ENCODE results near the gene PRPS1.

The PRPS1 gene

DNA sequence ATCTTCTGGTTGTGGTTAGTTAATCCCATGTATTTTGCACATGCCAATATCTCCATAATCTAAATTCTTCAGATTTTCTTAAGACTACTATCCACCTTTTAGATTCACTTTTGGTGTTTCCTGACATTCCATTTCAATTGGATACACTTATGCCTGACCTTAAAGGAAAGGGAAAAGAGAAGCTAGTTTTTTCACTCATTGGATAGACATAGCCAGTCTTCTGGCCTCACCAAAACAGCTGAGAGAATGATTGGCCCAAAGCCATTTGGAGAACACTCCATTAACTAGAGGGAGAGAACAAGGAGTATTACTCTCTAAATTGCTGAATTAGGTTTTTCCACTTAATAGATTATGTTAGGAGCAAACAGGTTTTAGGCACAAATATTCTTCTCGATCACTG is 4.0 kb downstream of the PRPS1 start:
- Histone ChIP-seq H3K9me3 (ENCODE audit: control insufficient read depth in 1 of 2, low read length in 2 of 2) (no peaks in the 10 kb centered on the region), H3K27me3 (ENCODE audit: low read depth, low read length) (no peaks in the 10 kb centered on the region), H3K4me3 (ENCODE audit: low read depth in 1 of 2, low read length in 2 of 2) (no peak overlapping the region), H3K27ac (ENCODE audit: low read length) (no peak overlapping the region), H3K4me1 (ENCODE audit: control insufficient read depth in 1 of 2, insufficient read depth in 2 of 2, low read length in 2 of 2) (peaks cover 0 to 3% of the 10 kb centered on the region in 2 donors), H3K36me3 (ENCODE audit: control insufficient read depth in 1 of 2, insufficient read depth in 2 of 2, low read length in 2 of 2) (no peaks in the 10 kb centered on the region)

DNA sequence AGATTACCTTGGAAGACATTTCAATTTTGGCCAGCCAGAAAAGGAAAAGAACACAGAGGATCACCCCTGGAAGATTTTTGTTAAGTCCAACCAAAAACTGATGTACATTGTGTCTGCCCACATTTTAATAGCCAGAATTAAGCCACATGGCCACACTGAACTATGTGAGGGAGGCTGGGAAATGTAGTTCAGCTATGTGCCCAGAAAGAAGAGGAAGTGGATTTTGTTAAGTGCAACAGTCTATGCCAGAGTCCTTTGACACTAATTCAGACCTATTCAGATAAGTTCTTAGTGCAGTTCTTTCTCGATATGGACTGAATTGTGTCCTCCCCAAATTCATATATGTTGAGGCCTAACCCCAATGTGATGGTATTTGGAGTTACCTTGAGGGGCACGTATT is 18.4 kb downstream of the PRPS1 start:
- Histone ChIP-seq H3K27me3 (ENCODE audit: low read depth, low read length) (no peaks in the 10 kb centered on the region), H3K36me3 (ENCODE audit: control insufficient read depth in 1 of 2, insufficient read depth in 2 of 2, low read length in 2 of 2) (peaks cover 16 to 36% of the 10 kb centered on the region in 2 donors), H3K4me1 (ENCODE audit: control insufficient read depth in 1 of 2, insufficient read depth in 2 of 2, low read length in 2 of 2) (no peaks in the 10 kb centered on the region), H3K27ac (ENCODE audit: low read length) (no peak overlapping the region), H3K9me3 (ENCODE audit: control insufficient read depth in 1 of 2, low read length in 2 of 2) (no peaks in the 10 kb centered on the region), H3K4me3 (ENCODE audit: low read depth in 1 of 2, low read length in 2 of 2) (no peak overlapping the region)

DNA sequence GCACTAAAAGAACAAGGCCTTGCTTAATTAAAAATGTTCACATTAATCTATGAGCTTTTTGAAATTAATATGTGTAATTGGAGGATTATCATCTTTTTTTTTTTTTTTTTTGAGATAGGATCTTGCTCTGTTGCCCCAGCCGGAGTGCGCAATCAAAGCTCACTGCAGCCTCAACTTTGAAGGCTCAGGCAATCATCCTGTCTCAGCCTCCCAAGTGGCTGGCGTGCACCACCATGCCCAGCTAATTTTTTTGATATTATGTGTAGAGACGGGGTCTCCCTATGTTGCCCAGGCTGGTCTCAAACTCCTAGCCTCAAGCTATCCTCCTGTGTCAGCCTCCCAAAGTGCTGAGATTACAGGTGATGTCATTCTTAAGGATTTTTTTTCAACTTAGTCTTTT is 20.0 kb downstream of the PRPS1 start:
- H3K4me3 ChIP-seq (ENCODE audit: low read depth in 1 of 2, low read length in 2 of 2) = no peak overlapping the region
- H3K27me3 ChIP-seq (ENCODE audit: low read depth, low read length) = no peaks in the 10 kb centered on the region
- H3K4me1 ChIP-seq (ENCODE audit: control insufficient read depth in 1 of 2, insufficient read depth in 2 of 2, low read length in 2 of 2) = no peaks in the 10 kb centered on the region
- H3K36me3 ChIP-seq (ENCODE audit: control insufficient read depth in 1 of 2, insufficient read depth in 2 of 2, low read length in 2 of 2) = peaks cover 8 to 36% of the 10 kb centered on the region in 2 donors
- H3K27ac ChIP-seq (ENCODE audit: low read length) = no peak overlapping the region
- no peaks in the 10 kb centered on the region for H3K9me3 ChIP-seq (ENCODE audit: control insufficient read depth in 1 of 2, low read length in 2 of 2)

DNA sequence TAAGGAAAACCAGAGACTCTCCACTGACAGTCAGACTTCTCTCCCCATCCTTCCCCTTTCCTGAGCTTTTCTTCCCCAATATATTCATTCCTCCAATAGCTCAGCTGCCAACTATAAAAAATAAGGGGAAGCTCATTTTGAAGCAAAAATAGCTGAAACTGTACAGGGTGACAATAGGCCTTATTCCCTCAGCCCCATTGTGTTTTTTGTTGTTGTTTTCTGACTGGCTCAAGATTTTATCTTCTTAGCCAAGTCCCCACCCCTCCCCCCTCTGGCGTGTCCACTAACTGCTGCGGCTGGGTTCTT is 26.2 kb downstream of the PRPS1 start:
- no peaks in the 10 kb centered on the region for H3K27me3 ChIP-seq (ENCODE audit: low read depth, low read length)
- no peak overlapping the region for H3K4me3 ChIP-seq (ENCODE audit: low read depth in 1 of 2, low read length in 2 of 2)
- H3K4me1 ChIP-seq (ENCODE audit: control insufficient read depth in 1 of 2, insufficient read depth in 2 of 2, low read length in 2 of 2) = peaks cover 0 to 6% of the 10 kb centered on the region in 2 donors
- H3K27ac ChIP-seq (ENCODE audit: low read length) = no peak overlapping the region
- H3K9me3 ChIP-seq (ENCODE audit: control insufficient read depth in 1 of 2, low read length in 2 of 2) = no peaks in the 10 kb centered on the region
- H3K36me3 ChIP-seq (ENCODE audit: control insufficient read depth in 1 of 2, insufficient read depth in 2 of 2, low read length in 2 of 2) = peaks cover 4 to 6% of the 10 kb centered on the region in 2 donors

DNA sequence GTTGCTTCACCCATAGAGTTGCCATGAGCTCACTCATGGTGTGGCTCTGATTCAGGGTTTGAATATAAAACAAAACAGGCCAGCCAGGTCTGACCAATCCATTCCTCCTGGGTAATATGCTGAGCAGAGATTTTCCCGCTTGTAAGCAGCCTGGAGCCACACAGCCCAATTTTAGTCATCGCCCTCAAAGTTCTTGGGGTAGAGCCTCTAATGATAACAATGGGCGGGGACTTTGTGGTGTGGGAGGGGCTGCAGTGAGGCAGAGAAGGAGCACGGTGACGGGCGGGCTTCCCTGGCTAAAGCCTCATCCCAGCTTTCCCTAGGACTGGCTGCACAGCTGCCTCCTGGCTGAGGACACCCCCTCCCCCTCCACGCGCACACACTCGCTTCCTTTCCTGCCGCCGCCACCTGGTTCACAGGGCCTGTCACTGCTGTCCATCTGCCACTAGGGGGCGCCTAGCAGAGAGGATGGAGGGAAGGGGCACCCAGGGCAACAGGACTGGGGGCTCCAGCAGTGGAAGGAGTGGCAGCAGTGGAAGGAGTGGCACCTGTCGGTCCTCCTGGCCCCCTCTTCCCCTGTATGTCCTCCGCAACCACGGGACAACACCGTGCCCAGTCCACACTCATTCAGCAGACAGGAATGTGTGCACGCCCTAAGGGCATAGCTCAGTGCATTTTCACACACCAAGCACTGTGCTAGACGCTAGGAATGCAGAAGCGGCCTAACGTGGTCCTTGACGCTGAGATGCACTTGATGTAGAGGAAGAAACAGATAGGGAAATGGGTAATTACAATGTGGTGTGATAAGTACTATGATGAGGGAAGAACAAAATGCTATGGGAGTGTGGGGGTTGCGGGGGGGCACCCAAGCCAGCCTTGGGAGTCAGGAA is 26.8 kb downstream of the PRPS1 start:
- H3K27ac ChIP-seq (ENCODE audit: low read length) = no peak overlapping the region
- H3K27me3 ChIP-seq (ENCODE audit: low read depth, low read length) = no peaks in the 10 kb centered on the region
- H3K4me3 ChIP-seq (ENCODE audit: low read depth in 1 of 2, low read length in 2 of 2) = no peak overlapping the region
- H3K9me3 ChIP-seq (ENCODE audit: control insufficient read depth in 1 of 2, low read length in 2 of 2) = no peaks in the 10 kb centered on the region
- peaks cover under 1 to 1% of the 10 kb centered on the region in 2 donors for H3K36me3 ChIP-seq (ENCODE audit: control insufficient read depth in 1 of 2, insufficient read depth in 2 of 2, low read length in 2 of 2)
- peaks cover 0 to 6% of the 10 kb centered on the region in 2 donors for H3K4me1 ChIP-seq (ENCODE audit: control insufficient read depth in 1 of 2, insufficient read depth in 2 of 2, low read length in 2 of 2)

DNA sequence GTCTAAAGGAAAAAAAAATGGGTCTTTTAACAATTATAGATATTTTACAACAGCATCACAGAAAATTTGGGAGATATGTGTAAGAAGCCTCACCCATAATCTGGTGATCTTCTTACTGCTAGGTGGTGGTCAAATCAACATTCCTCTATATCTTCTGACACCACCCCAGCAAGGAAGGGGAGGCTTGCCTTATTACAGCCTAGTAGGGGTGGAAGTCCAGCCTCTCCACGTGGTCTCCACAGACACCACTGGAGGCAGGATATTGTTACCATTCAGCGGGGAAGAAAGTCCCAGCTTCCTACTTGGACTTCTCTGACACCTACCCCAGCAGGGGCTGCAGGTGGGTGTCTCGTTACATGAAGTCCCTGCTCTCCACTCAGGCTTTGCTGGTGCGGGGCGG is 28.7 kb downstream of the PRPS1 start:
- Histone ChIP-seq H3K4me1 (ENCODE audit: control insufficient read depth in 1 of 2, insufficient read depth in 2 of 2, low read length in 2 of 2) (peaks cover 0 to 6% of the 10 kb centered on the region in 2 donors), H3K9me3 (ENCODE audit: control insufficient read depth in 1 of 2, low read length in 2 of 2) (no peaks in the 10 kb centered on the region), H3K27ac (ENCODE audit: low read length) (no peak overlapping the region), H3K36me3 (ENCODE audit: control insufficient read depth in 1 of 2, insufficient read depth in 2 of 2, low read length in 2 of 2) (no peaks in the 10 kb centered on the region), H3K4me3 (ENCODE audit: low read depth in 1 of 2, low read length in 2 of 2) (no peak overlapping the region), H3K27me3 (ENCODE audit: low read depth, low read length) (no peaks in the 10 kb centered on the region)

DNA sequence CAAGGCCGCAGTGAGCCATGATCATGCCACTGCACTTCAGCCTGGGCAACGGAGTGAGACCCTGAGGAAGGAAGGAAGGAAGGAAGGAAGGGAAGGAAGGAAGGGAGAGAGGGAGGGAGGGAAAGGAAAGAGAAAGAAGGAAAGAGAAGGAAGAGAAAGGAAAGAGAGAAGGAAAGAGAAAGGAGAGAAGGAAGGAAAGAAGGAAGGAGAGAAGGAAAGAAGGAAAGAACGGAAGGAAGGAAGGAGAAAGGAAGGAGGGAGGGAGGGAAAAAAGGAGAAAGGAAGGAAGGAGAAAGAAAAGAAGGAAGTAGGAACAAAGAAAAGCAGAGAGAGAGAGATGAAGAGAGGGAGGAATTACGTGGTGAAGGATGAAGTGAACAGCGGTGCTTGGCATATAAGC is 30.4 kb downstream of the PRPS1 start:
- no peak overlapping the region for H3K27ac ChIP-seq (ENCODE audit: low read length)
- H3K4me1 ChIP-seq (ENCODE audit: control insufficient read depth in 1 of 2, insufficient read depth in 2 of 2, low read length in 2 of 2) = peaks cover 0 to 6% of the 10 kb centered on the region in 2 donors
- no peak overlapping the region for H3K4me3 ChIP-seq (ENCODE audit: low read depth in 1 of 2, low read length in 2 of 2)
- no peaks in the 10 kb centered on the region for H3K27me3 ChIP-seq (ENCODE audit: low read depth, low read length)
- H3K9me3 ChIP-seq (ENCODE audit: control insufficient read depth in 1 of 2, low read length in 2 of 2) = no peaks in the 10 kb centered on the region
- no peaks in the 10 kb centered on the region for H3K36me3 ChIP-seq (ENCODE audit: control insufficient read depth in 1 of 2, insufficient read depth in 2 of 2, low read length in 2 of 2)

DNA sequence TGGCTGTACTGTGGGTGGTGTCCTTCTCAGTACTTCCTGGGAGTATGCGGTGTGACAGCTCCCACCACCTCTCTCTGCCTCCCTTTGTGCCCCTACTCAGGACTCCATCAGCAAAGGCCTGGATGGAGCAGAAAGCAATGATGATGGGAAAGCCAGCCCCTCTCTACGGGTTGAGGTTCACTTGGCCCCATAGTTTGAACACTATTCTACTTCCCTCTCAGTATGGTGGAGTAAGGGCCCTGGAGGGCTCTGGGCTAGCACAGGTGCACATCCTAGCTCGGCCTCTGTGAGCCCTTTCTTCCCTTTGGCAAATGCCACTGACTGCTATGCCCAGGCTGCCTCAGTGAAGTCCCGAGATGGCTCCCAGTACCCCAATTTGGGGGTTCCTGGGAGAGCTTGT is 31.0 kb downstream of the PRPS1 start:
- Histone ChIP-seq H3K36me3 (ENCODE audit: control insufficient read depth in 1 of 2, insufficient read depth in 2 of 2, low read length in 2 of 2) (no peaks in the 10 kb centered on the region), H3K27ac (ENCODE audit: low read length) (no peak overlapping the region), H3K4me3 (ENCODE audit: low read depth in 1 of 2, low read length in 2 of 2) (no peak overlapping the region), H3K4me1 (ENCODE audit: control insufficient read depth in 1 of 2, insufficient read depth in 2 of 2, low read length in 2 of 2) (peaks cover 0 to 6% of the 10 kb centered on the region in 2 donors), H3K9me3 (ENCODE audit: control insufficient read depth in 1 of 2, low read length in 2 of 2) (no peaks in the 10 kb centered on the region), H3K27me3 (ENCODE audit: low read depth, low read length) (no peaks in the 10 kb centered on the region)

DNA sequence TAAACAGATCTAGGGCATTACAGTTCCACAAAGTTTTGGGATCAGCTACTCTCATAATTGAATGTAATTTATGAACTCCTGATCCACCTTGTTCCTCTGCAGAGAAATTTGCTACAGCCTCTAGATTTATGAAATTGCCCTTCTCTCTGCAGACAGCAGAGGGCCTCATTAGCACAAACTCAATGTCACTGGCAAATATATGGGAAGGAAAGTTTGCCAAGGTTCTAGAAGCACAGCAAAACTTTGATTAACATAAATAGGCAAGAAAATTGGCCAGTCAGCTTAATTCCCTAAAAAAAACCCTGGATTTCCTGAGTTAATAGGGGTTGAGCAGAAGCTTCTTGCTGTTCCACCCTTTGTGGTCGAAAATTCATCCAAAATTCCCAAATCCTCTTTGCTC is 31.5 kb downstream of the PRPS1 start:
- H3K9me3 ChIP-seq (ENCODE audit: control insufficient read depth in 1 of 2, low read length in 2 of 2) = no peaks in the 10 kb centered on the region
- no peaks in the 10 kb centered on the region for H3K27me3 ChIP-seq (ENCODE audit: low read depth, low read length)
- H3K4me3 ChIP-seq (ENCODE audit: low read depth in 1 of 2, low read length in 2 of 2) = no peak overlapping the region
- H3K27ac ChIP-seq (ENCODE audit: low read length) = no peak overlapping the region
- peaks cover 0 to 1% of the 10 kb centered on the region in 2 donors for H3K4me1 ChIP-seq (ENCODE audit: control insufficient read depth in 1 of 2, insufficient read depth in 2 of 2, low read length in 2 of 2)
- H3K36me3 ChIP-seq (ENCODE audit: control insufficient read depth in 1 of 2, insufficient read depth in 2 of 2, low read length in 2 of 2) = no peaks in the 10 kb centered on the region

DNA sequence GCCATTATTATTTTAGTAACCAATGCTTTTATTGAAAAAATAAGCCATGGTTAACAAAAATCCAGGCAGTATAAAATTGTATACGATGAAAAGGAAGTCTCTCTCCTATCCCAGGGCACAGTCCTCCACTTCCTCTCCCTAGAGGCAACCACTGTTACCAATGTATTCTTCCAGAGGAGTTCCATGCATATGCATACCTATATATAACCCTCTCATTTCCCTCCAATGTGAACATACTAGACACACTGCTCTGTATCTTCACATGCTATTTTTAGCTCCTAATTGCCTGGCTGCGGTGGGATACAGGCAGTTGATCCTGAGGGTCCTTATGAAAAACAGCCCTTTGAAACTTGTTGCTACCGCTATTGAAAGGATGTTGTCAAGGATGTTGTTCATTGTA is 33.8 kb downstream of the PRPS1 start:
- H3K4me1 ChIP-seq (ENCODE audit: control insufficient read depth in 1 of 2, insufficient read depth in 2 of 2, low read length in 2 of 2) = no peaks in the 10 kb centered on the region
- no peaks in the 10 kb centered on the region for H3K9me3 ChIP-seq (ENCODE audit: control insufficient read depth in 1 of 2, low read length in 2 of 2)
- H3K27ac ChIP-seq (ENCODE audit: low read length) = no peak overlapping the region
- H3K36me3 ChIP-seq (ENCODE audit: control insufficient read depth in 1 of 2, insufficient read depth in 2 of 2, low read length in 2 of 2) = no peaks in the 10 kb centered on the region
- H3K4me3 ChIP-seq (ENCODE audit: low read depth in 1 of 2, low read length in 2 of 2) = no peak overlapping the region
- H3K27me3 ChIP-seq (ENCODE audit: low read depth, low read length) = no peaks in the 10 kb centered on the region

DNA sequence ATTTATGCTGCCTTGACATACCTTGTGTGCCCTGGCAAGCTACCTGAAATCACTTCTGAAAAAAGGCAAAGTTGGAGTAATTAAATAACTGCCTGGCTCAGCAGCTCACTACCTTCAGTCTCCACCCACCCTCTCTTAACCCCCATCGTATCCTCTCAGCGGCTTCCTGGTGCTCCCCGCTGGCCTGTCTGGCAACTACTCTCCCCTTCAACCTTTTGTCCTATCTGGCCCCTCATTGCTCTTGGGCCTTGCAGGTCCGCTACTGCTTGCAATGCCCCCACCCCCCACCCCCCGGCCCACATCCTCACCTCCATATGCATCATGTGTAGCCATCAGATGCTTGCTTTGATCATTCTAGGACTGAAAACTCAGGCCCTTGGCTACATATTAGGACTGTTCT is 34.5 kb downstream of the PRPS1 start:
- H3K27me3 ChIP-seq (ENCODE audit: low read depth, low read length) = no peaks in the 10 kb centered on the region
- H3K4me1 ChIP-seq (ENCODE audit: control insufficient read depth in 1 of 2, insufficient read depth in 2 of 2, low read length in 2 of 2) = no peaks in the 10 kb centered on the region
- no peaks in the 10 kb centered on the region for H3K36me3 ChIP-seq (ENCODE audit: control insufficient read depth in 1 of 2, insufficient read depth in 2 of 2, low read length in 2 of 2)
- no peak overlapping the region for H3K27ac ChIP-seq (ENCODE audit: low read length)
- no peak overlapping the region for H3K4me3 ChIP-seq (ENCODE audit: low read depth in 1 of 2, low read length in 2 of 2)
- no peaks in the 10 kb centered on the region for H3K9me3 ChIP-seq (ENCODE audit: control insufficient read depth in 1 of 2, low read length in 2 of 2)

DNA sequence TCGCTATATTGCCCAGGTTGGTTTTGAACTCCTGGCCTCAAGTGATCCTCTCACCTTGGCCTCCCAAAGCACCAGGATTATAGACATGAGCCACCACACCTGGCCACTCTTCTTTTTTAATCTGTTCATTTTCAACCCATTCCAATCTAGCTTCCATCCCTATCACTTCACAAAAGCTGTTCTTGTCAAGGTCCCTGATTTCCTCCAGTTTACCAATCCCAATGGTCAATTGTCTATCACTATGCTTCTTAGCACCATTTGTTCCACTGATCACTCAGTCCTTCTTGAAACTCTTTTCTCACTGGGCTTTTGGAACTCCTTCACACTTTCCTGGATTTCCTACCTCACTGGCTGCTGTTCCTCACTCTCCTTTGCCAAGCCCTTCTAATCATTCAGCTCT is 38.6 kb downstream of the PRPS1 start:
- H3K27me3 ChIP-seq (ENCODE audit: low read depth, low read length) = no peaks in the 10 kb centered on the region
- peaks cover 3 to 4% of the 10 kb centered on the region in 2 donors for H3K4me1 ChIP-seq (ENCODE audit: control insufficient read depth in 1 of 2, insufficient read depth in 2 of 2, low read length in 2 of 2)
- H3K9me3 ChIP-seq (ENCODE audit: control insufficient read depth in 1 of 2, low read length in 2 of 2) = no peaks in the 10 kb centered on the region

More for the DNA sequence above, 38.6 kb downstream of the PRPS1 start:
- Histone ChIP-seq H3K27ac (ENCODE audit: low read length) (no peak overlapping the region), H3K4me3 (ENCODE audit: low read depth in 1 of 2, low read length in 2 of 2) (no peak overlapping the region), H3K36me3 (ENCODE audit: control insufficient read depth in 1 of 2, insufficient read depth in 2 of 2, low read length in 2 of 2) (no peaks in the 10 kb centered on the region)
